Right lobe of liver (tissue), 4 donors: Measurements from ENCODE around the gene COPS9.

Source experiments
- CTCF ChIP-seq, 4 donors: fragments of 200-600 bp in 3 of 4; fragments of 450-650 bp in 1 of 4; IDR thresholded peaks; one replicate each; pipeline versions ENCODE4 v1.5.1 to v1.8.0; 2016 to 2022; ENCODE audit warnings: antibody characterized with exemption in 4 of 4, mild to moderate bottlenecking in 2 of 4
- POLR2A ChIP-seq: fragments of 450-650 bp; IDR thresholded peaks from one replicate; pipeline ENCODE4 v1.6.1; 2017; ENCODE audit warnings: antibody characterized with exemption, mild to moderate bottlenecking
- donor health status: DM: no; HTN: no; CAD: no.
- donor health status: DM: no; HTN: no; CAD: no.
- donor health status: DM: no; HTN: yes; CAD: no.

GRCh38 chr2:240140920-240141319 lies 4.8 kb upstream of the COPS9 start:
- TF ChIP-seq CTCF (IDR thresholded peaks at IDR 0.05), result no peak
- TF ChIP-seq POLR2A, result no peak
